ENCODE data around the gene PNISR.

- TF ChIP-seq, protein P1, sequence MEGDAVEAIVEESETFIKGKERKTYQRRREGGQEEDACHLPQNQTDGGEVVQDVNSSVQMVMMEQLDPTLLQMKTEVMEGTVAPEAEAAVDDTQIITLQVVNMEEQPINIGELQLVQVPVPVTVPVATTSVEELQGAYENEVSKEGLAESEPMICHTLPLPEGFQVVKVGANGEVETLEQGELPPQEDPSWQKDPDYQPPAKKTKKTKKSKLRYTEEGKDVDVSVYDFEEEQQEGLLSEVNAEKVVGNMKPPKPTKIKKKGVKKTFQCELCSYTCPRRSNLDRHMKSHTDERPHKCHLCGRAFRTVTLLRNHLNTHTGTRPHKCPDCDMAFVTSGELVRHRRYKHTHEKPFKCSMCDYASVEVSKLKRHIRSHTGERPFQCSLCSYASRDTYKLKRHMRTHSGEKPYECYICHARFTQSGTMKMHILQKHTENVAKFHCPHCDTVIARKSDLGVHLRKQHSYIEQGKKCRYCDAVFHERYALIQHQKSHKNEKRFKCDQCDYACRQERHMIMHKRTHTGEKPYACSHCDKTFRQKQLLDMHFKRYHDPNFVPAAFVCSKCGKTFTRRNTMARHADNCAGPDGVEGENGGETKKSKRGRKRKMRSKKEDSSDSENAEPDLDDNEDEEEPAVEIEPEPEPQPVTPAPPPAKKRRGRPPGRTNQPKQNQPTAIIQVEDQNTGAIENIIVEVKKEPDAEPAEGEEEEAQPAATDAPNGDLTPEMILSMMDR (IDR thresholded peaks at IDR 0.05 in 4 of 5, conservative IDR thresholded peaks at IDR 0.05 in 1 of 5), result no peak
- TF ChIP-seq POLR2A (IDR thresholded peaks at IDR 0.05), result no peak
Measured at GRCh38 chr6:99407076-99407475, 18.0 kb downstream of the PNISR start.

Data from gastrocnemius medialis (tissue), 4 donors.